SK-N-SH treated with all-trans-retinoic acid at 6 μM for 48 hours (cell line): ENCODE measurements around the gene KRT81.

Experiments
- CSRNP3 ChIP-seq: fragments of 250-450 bp; sonication (Bioruptor Pico); IDR thresholded peaks from 2 replicates; pipeline ENCODE4 v1.5.1; 2021; ENCODE audit warnings: mild to moderate bottlenecking, moderate library complexity
- ESRRG ChIP-seq: fragments of 250-450 bp; sonication (Bioruptor Pico); IDR thresholded peaks from 2 replicates; pipeline ENCODE4 v1.6.1; 2021; ENCODE audit warnings: mild to moderate bottlenecking
- OSR1 ChIP-seq: fragments of 250-450 bp; sonication (Bioruptor Pico); IDR thresholded peaks from 2 replicates; pipeline ENCODE4 v1.8.0; 2022; ENCODE audit warnings: moderate library complexity, mild to moderate bottlenecking, inconsistent platforms
- PATZ1 ChIP-seq: fragments of 250-450 bp; sonication (Bioruptor Pico); IDR thresholded peaks from 2 replicates; pipeline ENCODE4 v1.8.0; 2020; ENCODE audit warnings: mild to moderate bottlenecking, moderate library complexity, borderline replicate concordance

- TF ChIP-seq ESRRG (CRISPR knock-in tag) (no peak), CSRNP3 (CRISPR knock-in tag) (no peak), OSR1 (CRISPR knock-in tag) (no peak), PATZ1 (CRISPR knock-in tag) (no peak)
Observed at GRCh38 chr12:52268212-52268611, 23.1 kb downstream of the KRT81 start.
